NCI-H510A (cell line): ENCODE measurements around the gene ZNF83.
"Not testable (repeated sequence)": the region's sequence is repeated elsewhere in the genome, so short reads cannot be mapped to it uniquely, and the experiment has no call there.

Experiments used
- DNase-seq: peaks from one replicate; lab custom pipeline; 2025; lab: John Stamatoyannopoulos, UW

The ZNF83 gene

GRCh38 chr19:52639996-52640395 lies 1.8 kb upstream of the ZNF83 start:
- DNase-seq = no peak

- DNase-seq = no peak
Measured at GRCh38 chr19:52638601-52639000, 446 bp upstream of the ZNF83 start.

- DNase-seq = no peak
Measured at GRCh38 chr19:52635786-52636570, 2.2 kb downstream of the ZNF83 start.

DNA sequence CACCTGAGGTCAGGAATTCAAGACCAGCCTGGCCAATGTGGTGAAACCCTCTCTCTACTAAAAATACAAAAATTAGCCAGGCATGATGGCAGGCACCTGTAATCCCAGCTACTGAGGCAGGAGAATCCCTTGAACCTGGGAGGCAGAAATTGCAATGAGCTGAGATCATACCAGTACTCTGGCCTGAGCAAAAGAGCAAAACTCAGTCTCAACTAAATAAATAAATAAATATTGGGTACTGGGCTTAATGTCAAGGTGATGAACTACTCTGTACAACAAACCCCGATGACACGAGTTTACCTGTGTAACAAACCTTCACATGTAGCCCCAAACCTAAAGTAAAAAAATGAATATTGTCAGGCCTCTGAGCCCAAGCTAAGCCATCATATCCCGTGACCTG lies 10.7 kb downstream of the ZNF83 start:
- not testable (repeated sequence) for DNase-seq

GRCh38 chr19:52626915-52627314 lies 11.2 kb downstream of the ZNF83 start:
- no peak for DNase-seq

GRCh38 chr19:52622261-52622660 lies 15.9 kb downstream of the ZNF83 start:
- no peak for DNase-seq

DNA sequence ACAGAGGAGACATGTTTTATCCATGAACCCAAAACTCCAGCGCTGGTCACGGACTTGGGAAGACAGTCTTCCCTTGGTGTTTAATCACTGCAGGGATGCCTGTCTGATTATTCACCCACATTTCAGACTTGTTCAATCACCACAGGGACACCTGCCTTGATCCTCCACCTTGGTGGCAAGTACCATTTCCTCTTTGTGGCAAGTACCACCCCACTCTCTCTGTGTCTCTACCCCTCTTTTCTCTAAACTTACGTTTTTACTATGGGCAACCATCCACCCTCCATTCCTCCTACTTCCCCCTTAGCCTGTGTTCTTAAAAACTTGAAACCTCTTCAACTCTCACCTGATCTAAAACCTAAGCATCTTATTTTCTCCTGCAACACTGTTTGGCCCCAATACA lies 16.8 kb downstream of the ZNF83 start:
- no peak for DNase-seq

GRCh38 chr19:52613299-52613906 lies 24.8 kb downstream of the ZNF83 start:
- DNase-seq = no peak

DNA sequence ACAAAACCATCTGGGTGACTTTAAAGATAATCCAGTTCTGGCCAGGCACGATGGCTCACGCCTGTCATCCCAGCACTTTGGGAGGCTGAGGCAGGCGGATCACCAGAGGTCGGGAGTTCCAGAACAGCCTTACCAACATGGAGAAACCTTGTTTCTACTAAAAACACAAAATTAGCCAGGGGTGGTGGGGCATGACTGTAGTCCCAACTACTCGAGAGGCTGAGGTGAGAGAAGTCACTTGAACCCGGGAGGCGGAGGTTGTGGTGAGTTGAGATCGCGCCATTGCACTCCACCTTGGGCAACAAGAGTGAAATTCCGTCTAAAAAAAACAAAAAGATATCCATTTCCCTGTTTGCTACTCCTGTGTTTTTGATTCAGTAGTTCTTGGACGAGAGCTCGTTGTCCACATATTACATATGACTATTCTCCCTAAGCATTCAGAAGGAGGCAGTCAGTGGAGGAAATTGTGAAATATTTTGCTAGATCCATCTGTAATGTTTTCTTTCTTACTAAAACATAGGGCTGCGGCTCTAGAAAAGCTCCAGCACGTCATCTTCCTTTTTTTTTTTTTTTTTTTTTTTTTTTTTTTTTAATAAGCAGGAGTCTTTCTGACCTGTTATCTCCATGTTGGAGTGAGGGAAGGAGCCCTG lies 34.5 kb downstream of the ZNF83 start:
- no peak for DNase-seq

DNA sequence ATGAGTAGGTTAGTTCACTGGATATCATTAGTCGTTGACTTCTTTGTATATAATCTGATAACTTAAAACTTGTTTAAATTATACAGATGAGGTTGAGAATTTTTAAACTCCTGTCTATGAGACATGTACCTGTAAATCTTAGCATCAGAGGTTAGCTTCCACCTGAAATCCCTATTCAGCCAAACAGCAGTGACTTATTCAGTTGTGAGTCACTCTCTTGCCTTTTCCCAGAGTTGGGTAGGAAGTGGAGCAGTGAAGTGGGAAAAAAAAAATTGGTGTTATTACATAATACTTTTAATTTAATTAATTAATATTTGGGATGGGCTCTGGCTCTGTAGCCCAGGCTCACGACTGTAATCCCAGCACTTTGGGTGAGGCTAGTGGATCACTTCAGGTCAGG lies 35.2 kb downstream of the ZNF83 start:
- DNase-seq = no peak

DNA sequence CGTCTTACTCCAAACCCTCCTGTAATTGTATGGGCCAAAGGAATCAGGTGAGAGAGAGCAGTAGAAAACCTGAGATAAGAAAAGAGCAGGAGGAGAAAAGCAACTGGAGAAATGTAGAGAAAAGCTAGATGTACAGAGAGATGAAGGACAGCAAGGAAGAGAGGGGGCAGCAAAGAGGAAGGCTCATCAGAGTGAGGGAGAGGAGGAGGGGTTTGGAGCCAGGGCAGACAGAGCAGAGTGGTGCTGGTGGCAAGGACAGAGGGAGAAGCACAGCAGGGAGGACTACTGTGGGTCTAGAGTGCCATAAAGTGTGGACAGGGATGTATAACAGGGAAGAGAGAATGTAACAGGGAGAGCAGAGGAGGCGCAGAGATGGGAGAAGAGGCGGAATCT lies 36.2 kb downstream of the ZNF83 start:
- DNase-seq = not testable (repeated sequence)

DNA sequence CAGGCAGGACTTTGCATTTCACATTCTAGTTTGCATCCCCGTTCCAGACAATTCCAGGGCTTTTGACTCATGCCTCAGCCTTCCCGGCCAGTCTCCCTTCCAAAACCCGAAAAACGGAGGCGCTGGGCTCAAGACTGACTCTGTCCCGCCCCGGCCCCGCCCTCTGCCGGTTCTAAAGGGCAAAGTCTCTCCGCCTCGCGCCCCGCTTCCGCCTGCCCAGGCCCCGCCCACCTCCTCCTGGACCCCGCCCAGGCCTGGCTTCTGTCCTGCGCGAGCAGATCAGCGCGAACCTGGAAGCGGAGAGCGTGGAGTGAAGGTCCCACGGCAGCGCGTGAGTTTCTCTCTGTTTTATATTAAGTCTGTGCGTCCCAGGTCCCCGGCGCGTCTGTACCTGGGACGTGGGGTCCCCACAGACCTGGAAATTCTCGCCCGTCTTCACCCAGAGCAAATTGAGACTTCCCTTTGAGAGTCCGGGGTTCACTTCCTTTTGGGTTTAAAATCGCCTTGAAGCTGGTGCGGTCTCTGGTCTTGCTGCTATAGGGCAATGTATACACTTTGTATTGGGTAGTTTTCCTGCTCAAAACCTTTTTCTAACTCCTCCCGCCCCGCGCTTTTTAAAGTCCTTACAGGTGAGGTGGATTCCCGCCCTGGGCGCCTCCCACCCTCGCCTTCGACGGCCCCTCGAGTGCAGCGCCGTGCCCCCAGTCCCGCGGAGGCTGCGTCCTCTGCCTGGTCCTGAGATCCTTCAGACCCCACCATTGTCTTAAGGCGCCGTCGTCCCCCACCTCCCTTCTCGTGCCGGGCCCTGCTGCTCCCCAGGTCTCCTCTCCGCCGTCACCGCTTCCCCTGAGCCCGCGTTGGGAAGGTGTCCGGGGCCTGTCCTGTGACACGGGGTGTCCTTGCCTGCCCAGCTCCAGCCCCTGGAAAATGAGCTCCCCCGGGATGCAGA lies 36.9 kb downstream of the ZNF83 start:
- peak; percentile 45 for DNase-seq

DNA sequence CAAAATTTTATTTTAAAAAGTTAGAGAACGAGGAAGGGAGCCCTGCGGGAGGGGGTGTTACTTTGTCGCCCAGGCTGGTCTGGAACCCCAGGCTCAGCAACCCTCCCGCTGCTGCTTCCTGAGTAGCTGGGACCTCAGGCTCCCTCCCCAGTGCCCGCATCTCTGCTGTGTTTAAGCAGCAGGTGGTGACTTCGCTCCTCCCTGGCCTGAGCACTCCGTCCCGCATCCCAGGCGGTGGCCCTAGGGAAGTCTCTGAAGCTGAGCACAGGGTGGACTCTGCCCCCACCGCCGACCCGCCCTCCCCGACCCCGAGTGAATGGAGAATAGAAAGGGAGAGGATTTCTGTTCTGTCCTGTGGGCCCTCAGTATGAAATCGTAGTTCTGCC lies 37.5 kb downstream of the ZNF83 start:
- DNase-seq = no peak

DNA sequence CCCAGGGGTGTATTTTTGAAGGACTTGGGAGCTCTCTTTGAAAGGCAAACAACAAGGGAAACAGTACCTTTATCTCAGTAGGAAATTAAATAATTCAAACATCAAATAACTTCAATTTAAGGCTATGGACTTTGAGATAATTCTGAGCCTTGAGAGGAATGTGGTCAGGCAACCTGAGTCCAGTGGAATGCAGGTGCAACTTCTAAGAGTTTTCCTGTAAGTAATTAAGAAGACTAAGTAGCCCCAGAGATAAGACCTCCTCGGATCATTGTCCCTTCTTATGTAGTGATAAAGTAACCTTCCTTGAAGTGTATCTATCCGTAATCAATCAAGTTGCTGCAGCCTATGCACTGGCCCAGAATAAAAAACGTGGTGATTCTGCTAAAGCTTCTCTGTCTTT lies 38.9 kb downstream of the ZNF83 start:
- no peak for DNase-seq

DNA sequence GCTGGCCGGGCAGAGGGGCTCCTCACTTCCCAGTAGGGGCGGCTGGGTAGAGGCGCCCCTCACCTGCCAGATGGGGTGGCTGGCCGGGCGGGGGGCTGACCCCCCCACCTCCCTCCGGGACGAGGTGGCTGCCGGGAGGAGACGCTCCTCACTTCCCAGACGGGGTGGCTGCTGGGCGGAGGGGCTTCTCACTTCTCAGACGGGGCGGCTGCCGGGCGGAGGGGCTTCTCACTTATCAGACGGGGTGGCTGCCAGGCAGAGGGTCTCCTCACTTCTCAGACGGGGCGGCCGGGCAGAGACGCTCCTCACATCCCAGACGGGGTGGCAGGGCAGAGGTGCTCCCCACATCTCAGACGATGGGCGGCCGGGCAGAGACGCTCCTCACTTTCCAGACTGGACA lies 44.7 kb downstream of the ZNF83 start:
- DNase-seq = not testable (repeated sequence)

DNA sequence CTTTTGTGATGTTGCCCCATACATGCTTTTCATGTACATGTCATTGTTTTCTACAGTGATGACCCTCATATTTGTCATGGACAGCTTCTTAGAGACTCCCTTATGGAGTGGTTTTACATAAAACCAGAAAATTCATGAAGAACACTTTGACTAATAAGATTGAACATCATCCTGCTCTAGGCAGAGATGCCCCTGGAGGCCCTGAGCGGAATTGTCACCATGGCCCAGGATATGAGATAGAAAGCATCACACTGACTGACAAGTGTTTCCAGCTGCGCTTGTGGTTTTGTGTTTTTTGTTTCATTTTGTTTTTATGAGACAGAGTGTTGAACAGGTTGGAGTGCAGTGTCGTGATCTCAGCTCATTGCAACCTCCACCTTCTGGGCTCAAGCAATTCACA lies 45.9 kb downstream of the ZNF83 start:
- no peak for DNase-seq

- DNase-seq = no peak
Measured at GRCh38 chr19:52590728-52591127, 47.4 kb downstream of the ZNF83 start.

DNA sequence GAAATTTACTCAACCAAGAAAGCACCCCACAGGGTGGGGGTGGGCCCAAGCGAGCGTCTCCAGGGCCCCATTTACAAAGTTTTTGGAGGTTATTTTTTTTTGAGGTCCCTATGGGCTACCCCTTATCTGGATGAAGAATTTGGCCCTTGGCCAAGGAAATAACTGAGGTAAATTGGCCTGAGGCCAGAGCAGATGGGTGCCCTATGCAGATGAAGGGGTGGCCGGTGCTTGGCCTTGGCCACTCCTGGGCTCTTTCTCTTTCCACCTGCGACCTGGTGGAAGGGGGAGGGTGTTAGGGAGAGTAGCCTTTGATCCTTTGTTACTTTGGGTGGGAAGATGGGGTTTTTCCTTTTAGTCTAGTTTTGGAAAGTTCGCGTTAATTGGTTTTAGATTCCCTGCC lies 52.6 kb downstream of the ZNF83 start:
- no peak for DNase-seq

DNA sequence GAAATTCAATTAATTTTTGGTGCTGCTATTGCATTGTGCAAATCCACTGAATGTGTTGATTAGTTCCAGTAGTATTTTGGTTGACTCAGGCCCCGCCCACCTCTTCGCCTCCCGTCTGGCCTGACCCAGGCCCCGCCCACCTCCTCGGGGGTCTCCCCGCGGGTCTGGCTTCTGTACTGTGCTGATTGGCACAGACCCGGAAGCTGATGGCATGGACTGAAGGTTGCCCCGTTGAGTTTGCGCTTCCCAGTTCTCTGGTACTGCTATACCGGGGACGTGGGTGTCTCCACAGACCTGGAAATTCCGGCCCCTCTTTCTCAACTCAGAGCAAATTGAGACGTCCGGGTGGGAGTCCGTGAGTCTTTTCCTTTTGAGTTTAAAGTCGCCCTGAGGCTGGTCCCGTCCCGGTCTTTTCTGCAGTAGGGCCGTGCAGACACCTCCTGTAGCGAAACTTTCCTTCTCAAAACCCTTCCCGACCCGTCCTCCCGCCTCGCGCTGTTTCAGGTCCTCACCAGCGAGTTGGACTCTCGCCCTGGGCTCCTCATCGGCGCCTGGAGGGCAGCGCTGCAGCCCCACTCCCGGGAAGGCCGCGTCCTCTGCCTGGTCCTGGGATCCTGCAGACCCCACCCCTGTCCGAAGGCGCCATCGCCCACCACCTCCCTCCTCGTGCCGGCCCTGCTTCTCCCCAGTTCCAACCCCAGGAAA lies 53.3 kb downstream of the ZNF83 start:
- DNase-seq = no peak

DNA sequence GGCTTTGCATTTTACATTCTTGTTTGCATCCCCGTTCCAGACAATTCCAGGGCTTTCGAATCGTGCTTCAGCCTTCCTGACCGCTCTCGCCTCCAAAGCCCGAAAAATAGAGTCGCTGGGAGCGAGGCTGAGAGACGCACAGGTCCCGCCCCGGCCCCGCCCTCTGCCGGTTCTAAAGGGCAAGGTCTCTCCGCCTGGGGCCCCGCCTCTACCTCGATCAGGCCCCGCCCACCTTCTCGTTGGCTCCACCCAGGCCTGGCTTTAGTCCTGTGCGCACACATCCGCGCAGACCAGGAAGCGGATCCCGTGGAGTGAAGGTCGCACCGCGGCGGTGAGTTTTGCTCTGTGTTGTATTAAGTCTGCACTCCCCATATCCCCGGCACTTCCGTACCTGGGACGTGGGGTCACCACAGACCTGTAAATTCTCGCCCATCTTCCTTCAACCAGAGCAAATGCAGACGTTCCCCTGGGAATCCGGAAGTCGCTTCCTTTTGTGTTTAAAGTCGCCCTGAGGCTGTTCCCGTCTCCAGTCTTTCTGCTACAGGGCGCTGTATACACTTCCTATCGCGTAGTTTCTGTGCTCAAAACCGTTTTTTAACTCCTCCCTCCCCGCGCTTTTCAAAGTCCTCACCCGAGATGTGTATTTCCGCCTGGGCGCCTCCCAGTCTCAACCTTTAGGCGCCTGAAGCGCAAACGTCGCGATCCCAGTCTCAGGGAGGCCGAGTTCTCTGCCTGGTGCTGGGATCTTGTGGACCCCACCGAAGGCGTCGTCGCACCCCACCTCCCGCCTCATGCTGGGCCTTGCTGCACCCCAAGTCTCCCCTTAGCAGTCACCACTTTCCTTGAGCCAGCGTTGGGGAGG lies 67.9 kb downstream of the ZNF83 start, which contains the start of gene ZNF701:
Gene ZNF701 (plus strand): TSS at position 288 of the 862 bp plus-strand sequence. CDS start 3,861 bp downstream, outside the sequence.
- peak; percentile 25 for DNase-seq

GRCh38 chr19:52569638-52569999 lies 68.5 kb downstream of the ZNF83 start:
- DNase-seq = not testable (repeated sequence)
